ENCODE data around the gene ECE1.

Gene ECE1

DNA sequence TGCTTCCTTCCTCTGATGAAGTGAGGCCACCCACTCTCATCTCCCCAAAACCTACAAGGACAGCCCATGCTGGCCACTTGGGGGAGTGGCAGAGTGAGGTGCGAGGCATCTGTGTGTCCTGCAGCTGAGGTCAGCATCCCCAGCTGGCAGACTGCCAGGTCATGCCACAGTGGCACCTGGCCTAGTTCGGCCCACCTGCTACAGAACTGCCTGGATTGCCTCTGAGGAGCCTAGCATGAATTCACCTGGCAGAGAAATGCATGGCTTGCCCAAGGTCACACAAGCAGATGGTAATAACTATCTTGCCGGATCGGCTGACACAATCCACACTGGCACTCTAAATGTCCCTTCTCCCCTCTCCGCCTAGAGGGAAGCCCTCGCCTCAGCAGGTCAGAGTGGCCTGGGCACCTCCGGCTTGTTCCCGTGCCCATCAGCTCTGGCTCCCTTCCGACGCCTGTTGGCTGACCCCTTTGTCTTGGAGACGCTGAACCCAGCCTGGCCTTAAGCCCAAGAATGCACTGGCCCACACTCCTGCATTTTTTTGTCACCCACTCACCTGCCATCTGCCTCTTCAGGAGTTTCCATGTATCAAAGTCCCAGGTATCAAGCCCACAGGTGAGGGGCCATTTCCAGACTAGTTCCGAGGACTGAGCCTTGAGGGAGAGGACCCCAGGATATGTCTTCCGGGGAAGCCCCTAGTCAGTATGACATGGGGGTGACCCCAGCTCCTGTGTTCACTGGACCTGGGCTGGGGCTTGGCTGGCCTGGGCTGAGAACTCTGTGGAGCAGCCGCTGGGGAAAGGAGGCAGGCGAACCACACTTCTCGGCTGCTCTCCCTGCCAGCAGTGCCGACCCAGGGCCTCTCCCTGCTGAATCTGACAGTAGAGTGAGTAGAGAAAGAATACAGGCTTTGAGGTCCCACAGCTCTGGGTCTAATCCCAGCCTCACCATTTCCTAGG, 21.7 kb downstream of the ECE1 start:
- no peak overlapping the region for H3K4me3 ChIP-seq (ENCODE audit: low read depth, low read length)
- TF ChIP-seq, protein P1, sequence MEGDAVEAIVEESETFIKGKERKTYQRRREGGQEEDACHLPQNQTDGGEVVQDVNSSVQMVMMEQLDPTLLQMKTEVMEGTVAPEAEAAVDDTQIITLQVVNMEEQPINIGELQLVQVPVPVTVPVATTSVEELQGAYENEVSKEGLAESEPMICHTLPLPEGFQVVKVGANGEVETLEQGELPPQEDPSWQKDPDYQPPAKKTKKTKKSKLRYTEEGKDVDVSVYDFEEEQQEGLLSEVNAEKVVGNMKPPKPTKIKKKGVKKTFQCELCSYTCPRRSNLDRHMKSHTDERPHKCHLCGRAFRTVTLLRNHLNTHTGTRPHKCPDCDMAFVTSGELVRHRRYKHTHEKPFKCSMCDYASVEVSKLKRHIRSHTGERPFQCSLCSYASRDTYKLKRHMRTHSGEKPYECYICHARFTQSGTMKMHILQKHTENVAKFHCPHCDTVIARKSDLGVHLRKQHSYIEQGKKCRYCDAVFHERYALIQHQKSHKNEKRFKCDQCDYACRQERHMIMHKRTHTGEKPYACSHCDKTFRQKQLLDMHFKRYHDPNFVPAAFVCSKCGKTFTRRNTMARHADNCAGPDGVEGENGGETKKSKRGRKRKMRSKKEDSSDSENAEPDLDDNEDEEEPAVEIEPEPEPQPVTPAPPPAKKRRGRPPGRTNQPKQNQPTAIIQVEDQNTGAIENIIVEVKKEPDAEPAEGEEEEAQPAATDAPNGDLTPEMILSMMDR (IDR thresholded peaks at IDR 0.05; ENCODE audit: low read depth, low read length): no peak
- in situ Hi-C loops (cut with HindIII; ENCODE audit: low sequenced_read_pairs): no loop called here
- DNase-seq (ENCODE audit: low read depth, low spot score): no peak

DNA sequence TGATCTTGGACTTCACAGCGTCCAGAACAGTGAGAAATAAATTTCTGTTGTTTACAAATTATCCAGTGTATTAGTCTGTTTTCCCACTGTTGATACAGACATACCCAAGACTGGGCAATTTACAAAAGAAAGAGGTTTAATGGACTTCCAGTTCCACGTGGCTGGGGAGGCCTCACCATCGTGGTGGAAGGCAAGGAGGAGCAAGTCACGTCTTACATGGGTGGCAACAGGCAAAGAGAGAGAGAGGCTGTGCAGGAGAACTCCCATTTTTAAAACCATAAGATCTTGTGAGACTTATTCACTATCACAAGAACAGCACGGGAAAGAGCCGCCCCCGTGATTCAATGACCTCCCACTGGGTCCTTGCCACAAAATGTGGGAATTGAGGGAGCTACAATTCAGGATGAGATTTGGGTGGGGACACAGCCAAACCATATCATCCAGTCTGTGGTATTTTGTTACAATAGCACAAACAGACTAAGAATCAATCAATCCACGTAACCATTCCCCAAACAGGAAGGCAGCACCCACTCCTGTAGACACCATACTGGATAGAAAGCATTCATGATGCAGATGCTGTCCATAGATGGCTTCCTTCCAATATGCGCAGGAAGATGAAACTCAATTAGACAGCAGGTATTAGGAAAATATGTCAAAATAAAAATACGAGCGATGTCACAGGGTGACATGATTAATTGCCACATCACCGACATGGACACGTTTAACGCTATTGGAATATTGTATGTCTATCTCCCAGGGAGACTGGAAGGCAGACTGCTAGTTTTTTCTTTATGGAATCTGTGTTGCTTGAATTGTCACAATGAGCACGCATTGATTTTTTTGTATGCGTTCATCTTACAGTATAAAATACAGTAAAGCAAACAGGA, 22.8 kb downstream of the ECE1 start:
- in situ Hi-C loops (cut with HindIII; ENCODE audit: low sequenced_read_pairs): no loop called here

GRCh38 chr1:21266119-21266774, 24.0 kb downstream of the ECE1 start:
- H3K4me3 ChIP-seq (ENCODE audit: low read depth, low read length): no peak overlapping the region
- in situ Hi-C loops (cut with HindIII; ENCODE audit: low sequenced_read_pairs): no loop called here
- TF ChIP-seq, protein P1 (IDR thresholded peaks at IDR 0.05; ENCODE audit: low read depth, low read length): no peak
- DNase-seq (ENCODE audit: low read depth, low spot score): no peak

More for the DNA sequence above, 22.8 kb downstream of the ECE1 start:
- TF ChIP-seq, protein P1 (IDR thresholded peaks at IDR 0.05; ENCODE audit: low read depth, low read length): no peak
- H3K4me3 ChIP-seq (ENCODE audit: low read depth, low read length): no peak overlapping the region
- DNase-seq (ENCODE audit: low read depth, low spot score): peak; percentile 57

DNA sequence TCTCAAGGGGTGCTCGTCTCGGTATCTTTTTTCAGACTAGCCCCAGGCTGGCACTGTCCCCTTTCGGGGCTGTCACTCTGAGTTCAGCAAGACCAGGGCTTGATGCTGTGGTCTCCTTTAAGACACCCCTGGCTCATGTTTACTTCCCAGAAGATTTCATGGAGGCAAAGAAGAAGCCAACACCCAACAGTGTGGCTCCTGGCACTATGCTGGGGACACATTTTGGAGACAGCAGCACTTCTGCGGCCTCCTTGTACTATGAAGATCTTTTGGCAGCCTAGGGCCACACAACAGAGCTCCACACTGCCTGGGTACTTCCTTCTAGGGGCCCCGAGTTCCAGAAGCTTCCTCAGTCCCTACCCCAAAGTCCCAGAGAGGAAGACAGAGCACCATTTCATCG, 24.6 kb downstream of the ECE1 start:
- DNase-seq (ENCODE audit: low read depth, low spot score): no peak
- in situ Hi-C loops (cut with HindIII; ENCODE audit: low sequenced_read_pairs): no loop called here
- TF ChIP-seq, protein P1 (IDR thresholded peaks at IDR 0.05; ENCODE audit: low read depth, low read length): no peak
- no peak overlapping the region for H3K4me3 ChIP-seq (ENCODE audit: low read depth, low read length)

GRCh38 chr1:21264898-21265297, 25.4 kb downstream of the ECE1 start:
- no peak overlapping the region for H3K4me3 ChIP-seq (ENCODE audit: low read depth, low read length)
- TF ChIP-seq, protein P1 (IDR thresholded peaks at IDR 0.05; ENCODE audit: low read depth, low read length): no peak
- in situ Hi-C loops (cut with HindIII; ENCODE audit: low sequenced_read_pairs): no loop called here
- DNase-seq (ENCODE audit: low read depth, low spot score): peak; percentile 28

DNA sequence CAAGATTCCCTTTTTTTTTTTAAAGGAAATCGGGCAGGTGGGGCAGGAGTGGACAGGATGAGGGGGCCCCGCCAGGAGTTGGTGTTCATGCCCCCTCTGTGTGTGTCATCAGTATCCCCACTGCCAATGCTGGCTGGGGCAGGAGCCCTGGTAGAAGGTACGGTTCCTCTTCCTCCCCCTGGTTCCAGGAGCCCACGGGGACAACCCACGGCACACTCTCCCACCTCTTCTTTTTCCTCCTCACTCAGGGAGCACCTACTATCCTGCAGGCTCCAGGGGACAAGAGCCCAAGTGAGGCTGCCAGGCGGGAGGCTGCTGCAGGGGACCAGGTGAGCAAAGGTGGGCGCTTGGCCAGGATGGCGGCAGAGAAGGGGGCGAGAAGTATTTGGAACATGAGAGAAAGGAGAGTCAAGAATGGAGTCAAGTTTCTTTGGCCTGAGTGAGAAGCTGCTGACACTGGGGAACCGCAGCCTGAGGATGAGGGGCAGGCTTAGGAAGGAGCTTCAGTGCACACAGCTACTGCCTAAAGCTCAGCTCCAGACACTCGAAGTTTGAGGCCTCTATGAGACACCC, 26.5 kb downstream of the ECE1 start:
- no peak overlapping the region for H3K4me3 ChIP-seq (ENCODE audit: low read depth, low read length)
- in situ Hi-C loops (cut with HindIII; ENCODE audit: low sequenced_read_pairs): no loop called here
- no peak for DNase-seq (ENCODE audit: low read depth, low spot score)
- TF ChIP-seq, protein P1 (IDR thresholded peaks at IDR 0.05; ENCODE audit: low read depth, low read length): no peak
